Glomerular endothelial cell (primary cell): Measurements from ENCODE around the gene UGT1A10. TPM values are rescaled to one million over a fixed set of nuclear protein-coding genes. Genes with fewer than 3 reads are reported as not detected.
"Not testable (repeated sequence)": the region's sequence is repeated elsewhere in the genome, so short reads cannot be mapped to it uniquely, and the experiment has no call there.

Experiments
- DNase-seq: peaks from one replicate; pipeline ENCODE4 v3.0.0-alpha.2; 2011; ENCODE audit warnings: low read depth, low spot score; ENCODE audit errors: extremely low read depth
- total RNA-seq: library from RNA; depleted of rRNA; stranded (reverse); fragments of >200 nt; gene quantifications from 2 replicates; pipeline ENCODE4 v1.2.3, GENCODE V29; 2015

The UGT1A10 gene
- total RNA-seq, 1 donor from 2014 or later, result not detected

DNA sequence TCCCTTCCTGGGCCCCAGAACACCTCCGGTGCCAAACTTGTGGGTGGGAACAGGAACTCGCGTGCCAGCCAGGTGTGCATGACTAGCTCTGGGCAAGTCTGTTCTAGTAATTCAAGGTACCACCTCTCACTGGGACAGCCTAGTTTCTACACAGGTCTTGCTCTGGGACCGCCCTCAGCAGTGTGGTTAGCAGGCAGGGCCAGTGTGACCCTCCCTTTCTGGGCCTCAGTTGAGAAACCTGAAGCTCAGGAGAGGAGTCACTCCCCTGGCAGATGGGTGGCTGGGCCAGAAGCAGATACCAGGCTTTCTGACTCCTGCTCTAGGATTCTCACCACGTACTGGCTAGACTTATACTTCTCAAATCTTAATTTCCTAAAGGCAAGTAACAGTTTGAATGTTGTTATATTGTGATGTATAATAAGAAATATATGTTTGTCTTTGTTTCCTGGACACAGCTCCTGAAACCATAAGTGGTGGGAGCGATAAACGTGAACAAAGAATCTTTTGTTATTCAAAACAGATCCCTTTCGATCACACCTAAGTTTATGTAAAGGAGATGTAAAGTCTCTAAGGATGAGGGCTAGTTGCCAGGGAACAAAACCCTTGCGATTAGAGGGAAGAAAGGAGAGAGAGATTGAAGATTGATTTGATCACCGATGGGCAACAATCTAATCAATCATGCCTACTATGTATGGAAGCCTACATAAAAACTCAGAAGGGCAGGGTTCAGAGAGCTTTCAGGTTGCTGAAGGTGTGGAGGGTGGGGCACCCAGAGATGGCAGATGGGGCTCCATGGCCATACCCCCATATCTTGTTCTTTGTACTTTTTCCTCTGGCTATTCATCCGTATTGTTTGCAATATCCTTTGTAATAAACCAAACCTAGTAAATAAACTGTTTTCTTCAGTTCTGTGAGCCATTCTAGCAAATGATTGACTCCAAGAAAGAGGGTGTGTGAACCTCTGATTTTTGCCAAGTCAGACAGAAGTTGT is 55.5 kb downstream of the UGT1A10 start:
- DNase-seq, result no peak

GRCh38 chr2:233692648-233693047 is 56.4 kb downstream of the UGT1A10 start, which contains the start of gene UGT1A6:
Gene UGT1A6 (plus strand): TSS chr2:233692890. CDS start chr2:233693005, 115 bp downstream.
- no peak for DNase-seq

DNA sequence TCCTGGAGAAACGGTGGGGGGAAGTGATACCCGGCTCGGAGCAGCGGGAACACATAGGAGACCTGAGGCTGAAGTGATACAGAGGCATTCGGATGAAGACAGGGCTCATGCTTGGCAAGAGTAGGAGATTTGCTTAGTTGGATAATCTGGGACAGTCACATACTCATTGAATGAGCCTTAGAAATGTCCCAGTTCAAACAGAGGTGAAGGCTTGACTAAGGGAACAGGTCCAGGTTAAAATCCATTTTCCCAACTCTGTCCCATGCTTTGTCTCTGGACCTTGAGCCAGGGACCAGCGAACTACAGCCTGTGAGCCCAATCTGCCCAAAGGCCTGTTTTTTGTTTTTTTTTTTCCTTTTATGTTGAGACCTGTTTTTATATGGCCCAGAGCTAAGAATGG is 57.7 kb downstream of the UGT1A10 start:
- no peak for DNase-seq

- no peak for DNase-seq
These were observed 62.5 kb downstream of the UGT1A10 start for GRCh38 chr2:233698740-233699139.

DNA sequence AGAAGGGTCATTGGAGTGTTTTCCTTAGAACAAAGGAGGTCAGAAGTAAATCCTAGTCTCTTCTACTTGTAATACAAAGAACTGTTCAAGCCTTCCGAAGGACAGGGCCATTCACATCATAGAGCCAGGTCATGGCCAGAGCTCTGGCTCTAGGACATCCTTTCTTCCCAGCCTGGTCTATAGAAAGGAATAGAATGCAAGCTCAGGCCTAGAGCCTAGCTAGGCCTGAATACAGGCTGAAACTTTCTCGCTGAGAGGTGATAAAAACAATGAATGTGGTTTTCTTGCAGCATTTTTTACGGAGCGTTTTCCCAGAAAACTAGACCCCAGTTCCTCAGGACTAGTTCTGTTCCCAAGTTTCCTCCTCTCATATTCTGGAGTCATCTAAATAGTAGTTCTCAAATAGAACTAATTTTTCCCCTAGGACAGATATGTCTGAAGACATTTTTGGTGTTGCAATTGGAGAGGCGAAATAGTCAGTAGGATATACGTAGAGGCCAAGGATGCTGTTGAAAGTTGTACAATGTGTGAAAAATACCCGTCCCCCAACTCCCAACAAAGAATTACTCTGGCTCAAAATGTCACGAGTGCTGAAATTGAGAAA is 63.3 kb downstream of the UGT1A10 start:
- no peak for DNase-seq

GRCh38 chr2:233700028-233700635 is 63.9 kb downstream of the UGT1A10 start:
- DNase-seq, result no peak

DNA sequence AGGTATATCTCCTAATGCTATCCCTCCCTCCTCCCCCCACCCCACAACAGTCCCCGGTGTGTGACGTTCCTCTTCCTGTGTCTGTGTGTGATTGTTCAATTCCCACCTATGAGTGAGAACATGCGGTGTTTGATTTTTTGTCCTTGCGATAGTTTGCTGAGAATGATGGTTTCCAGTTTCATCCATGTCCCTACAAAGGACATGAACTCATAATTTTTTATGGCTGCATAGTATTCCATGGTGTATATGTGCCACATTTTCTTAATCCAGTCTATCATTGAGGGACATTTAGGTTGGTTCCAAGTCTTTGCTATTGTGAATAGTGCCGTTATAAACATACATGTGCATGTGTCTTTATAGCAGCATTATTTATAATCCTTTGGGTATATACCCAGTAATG is 64.6 kb downstream of the UGT1A10 start:
- DNase-seq, result not testable (repeated sequence)

- no peak for DNase-seq
These were observed 66.0 kb downstream of the UGT1A10 start for GRCh38 chr2:233702238-233702637.

DNA sequence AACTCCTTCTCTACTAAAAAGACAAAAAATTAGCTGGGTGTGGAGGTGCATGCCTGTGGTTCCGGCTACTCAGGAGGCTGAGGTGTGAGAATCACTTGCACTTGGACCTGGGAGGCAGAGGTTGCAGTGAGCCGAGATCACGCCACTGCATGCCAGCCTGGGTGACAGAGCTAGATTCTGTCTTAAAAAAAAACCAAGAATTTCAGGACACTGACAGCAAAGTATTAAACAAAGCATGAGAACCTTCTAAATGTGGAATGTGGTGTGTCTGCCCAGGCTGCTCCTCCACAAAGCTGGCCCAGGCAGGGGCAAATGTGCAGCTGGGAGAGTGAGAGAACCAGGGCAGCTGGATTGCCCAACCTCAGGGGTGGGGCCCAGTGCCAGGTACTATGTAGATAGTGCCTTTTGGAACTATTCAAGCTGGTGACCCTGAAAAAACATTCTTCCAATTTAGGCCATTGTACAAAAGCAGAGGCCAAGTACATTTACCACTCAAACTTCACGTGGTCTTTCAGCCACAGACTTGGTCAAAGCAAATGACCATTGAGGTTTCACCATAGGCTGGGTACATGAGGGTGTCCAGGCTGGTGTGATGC is 69.8 kb downstream of the UGT1A10 start:
- DNase-seq, result no peak

DNA sequence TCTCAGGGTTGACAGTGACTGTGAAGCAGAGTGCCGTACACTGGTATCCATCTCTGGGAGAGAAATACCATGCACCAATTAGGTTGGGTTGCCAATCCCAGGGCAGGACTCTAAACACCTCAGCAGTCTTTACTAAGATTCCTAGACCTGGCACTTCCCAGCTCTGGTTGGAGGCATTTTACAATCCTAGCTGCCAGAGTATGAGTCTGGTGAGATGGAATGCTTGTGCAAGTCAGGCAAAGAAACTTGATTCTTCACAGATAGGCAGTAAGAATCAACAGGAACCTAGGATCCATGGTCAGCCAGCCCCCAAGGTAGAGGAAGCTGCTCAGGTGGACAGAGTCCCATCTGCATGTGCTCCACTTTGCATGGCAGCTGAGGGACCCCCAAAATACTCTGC is 70.5 kb downstream of the UGT1A10 start:
- no peak for DNase-seq

DNA sequence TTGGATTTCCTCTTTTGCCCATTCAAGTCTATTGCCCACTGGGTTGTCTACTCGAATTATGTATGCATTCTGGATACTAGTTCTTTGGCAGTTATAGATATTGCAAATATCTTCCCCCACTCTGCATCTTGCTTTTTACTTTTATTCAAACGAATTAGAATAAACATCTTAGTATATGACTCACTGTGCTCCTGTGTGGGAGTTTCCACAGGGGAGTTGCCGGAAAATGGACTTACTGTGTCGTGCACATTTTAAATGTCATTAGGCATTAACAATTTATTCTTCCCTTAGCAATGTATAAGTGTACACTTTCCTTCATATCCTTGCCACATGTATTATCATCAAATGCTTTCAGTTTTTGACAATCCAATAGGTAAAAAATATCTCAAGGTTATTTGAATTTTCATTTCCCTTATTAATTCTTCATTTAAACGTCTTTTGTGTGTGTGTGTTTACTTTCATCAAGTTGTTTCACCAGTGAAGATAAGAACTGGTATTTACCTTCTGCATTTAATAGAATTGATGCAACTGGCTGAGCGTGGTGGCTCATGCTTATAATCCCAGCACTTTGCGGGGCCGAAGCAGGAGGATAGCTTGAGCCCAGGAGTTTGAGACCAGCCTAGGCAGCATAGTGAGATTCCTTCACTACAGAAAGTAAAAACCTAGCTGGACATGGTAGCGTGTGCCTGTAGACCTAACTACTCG is 71.8 kb downstream of the UGT1A10 start:
- DNase-seq, result no peak

- no peak for DNase-seq
These were observed 72.7 kb downstream of the UGT1A10 start for GRCh38 chr2:233708942-233709341.

GRCh38 chr2:233711312-233712008 is 75.2 kb downstream of the UGT1A10 start:
- no peak for DNase-seq

- DNase-seq, result no peak
These were observed 76.5 kb downstream of the UGT1A10 start, which contains the start of gene UGT1A5 for GRCh38 chr2:233712611-233713261. Gene UGT1A5 (plus strand): TSS chr2:233712907. CDS start chr2:233712992, 85 bp downstream.

DNA sequence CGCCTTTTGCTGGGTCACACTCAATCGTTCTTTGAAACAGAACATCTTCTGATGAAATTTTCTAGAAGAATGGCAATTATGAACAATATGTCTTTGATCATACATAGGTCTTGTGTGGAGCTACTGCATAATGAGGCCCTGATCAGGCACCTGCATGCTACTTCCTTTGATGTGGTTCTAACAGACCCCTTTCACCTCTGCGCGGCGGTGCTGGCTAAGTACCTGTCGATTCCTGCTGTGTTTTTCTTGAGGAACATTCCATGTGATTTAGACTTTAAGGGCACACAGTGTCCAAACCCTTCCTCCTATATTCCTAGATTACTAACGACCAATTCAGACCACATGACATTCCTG is 77.0 kb downstream of the UGT1A10 start:
- no peak for DNase-seq

DNA sequence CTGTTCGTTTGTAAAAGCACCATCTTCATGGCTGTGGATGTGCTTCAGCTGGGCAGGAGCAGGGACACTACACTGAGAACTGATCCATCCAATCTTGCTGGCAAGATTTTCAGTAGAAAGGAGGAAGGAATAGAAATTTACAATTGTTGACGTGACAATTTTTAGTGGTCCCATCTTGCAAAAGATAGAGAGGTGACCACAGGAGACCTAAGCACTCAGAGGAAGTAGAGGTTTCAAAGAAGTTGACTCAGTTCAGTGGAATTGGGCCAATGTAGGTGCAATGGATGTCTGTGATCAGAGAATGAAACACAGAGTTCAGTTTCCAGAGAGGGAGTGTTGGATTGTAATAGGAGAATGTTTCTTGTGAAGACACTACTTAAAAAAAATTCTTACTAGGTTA is 77.9 kb downstream of the UGT1A10 start:
- DNase-seq, result no peak

DNA sequence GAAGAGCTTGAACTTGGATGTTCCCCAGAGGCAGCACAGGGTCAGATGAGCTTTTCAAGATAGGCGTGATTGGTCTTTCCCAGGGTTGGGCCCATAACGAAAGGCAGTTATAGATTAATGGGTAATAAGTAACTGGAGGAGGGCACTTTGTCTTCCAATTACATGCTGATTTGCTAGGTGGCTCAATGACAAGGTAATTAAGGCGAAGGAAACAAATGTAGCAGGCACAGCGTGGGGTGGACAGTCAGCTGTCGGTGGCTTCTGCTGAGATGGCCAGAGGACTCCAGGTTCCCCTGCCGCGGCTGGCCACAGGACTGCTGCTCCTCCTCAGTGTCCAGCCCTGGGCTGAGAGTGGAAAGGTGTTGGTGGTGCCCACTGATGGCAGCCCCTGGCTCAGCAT is 82.3 kb downstream of the UGT1A10 start, which contains the start of gene UGT1A4:
Gene UGT1A4, plus strand, starts transcription at position 185 of the 400 bp plus-strand sequence. Its CDS starts 85 bp downstream, at position 270.
- DNase-seq, result no peak

DNA sequence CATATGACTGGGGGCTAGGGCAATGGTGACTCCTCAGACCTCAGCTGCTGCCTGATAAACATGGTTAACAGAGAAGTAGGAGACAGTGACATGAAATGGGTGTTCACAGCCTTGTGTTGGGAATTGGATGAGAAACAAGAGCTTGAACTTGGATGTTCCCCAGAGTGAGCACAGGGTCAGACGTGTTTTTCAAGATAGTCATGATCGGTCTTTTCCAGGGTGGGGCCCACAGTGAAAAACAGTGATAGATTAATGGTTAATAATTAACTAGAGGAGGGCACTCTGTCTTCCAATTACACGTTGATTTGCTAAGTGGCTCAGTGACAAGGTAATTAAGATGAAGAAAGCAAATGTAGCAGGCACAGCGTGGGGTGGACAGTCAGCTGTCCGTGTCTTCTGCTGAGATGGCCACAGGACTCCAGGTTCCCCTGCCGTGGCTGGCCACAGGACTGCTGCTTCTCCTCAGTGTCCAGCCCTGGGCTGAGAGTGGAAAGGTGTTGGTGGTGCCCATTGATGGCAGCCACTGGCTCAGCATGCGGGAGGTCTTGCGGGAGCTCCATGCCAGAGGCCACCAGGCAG is 92.6 kb downstream of the UGT1A10 start, which contains the start of gene UGT1A3:
Gene UGT1A3, plus strand, starts transcription at position 320 of the 579 bp plus-strand sequence. Its CDS starts 85 bp downstream, at position 405.
- no peak for DNase-seq
